SJCRH30 (cell line): Measurements from ENCODE around the gene TSHR. TPM values are rescaled to one million over a fixed set of nuclear protein-coding genes. Genes with fewer than 3 reads are reported as not detected.
"Not testable (repeated sequence)": the region's sequence is repeated elsewhere in the genome, so short reads cannot be mapped to it uniquely, and the experiment has no call there.

Source experiments
- DNase-seq, 2 experiments: peaks; one replicate each; pipeline ENCODE4 v3.0.0-alpha.2; 2015 to 2020
- H3K27ac ChIP-seq: fragments of 250-450 bp; sonication (Bioruptor Pico); 2 replicates; pipeline ENCODE4 v1.5.1; 2020; ENCODE audit warnings: mild to moderate bottlenecking, moderate library complexity
- H3K27me3 ChIP-seq: fragments of 250-450 bp; sonication (Bioruptor Pico); 2 replicates; pipeline ENCODE4 v1.5.1; 2020; ENCODE audit warnings: mild to moderate bottlenecking, moderate library complexity
- H3K36me3 ChIP-seq: fragments of 250-450 bp; sonication (Bioruptor Pico); 2 replicates; pipeline ENCODE4 v1.5.1; 2020; ENCODE audit warnings: mild to moderate bottlenecking, moderate library complexity
- H3K4me1 ChIP-seq: fragments of 250-450 bp; sonication (Bioruptor Pico); 2 replicates; pipeline ENCODE4 v1.5.1; 2020; ENCODE audit warnings: mild to moderate bottlenecking, moderate library complexity
- H3K4me3 ChIP-seq: fragments of 250-450 bp; sonication (Bioruptor Pico); 2 replicates; pipeline ENCODE4 v1.5.1; 2020; ENCODE audit warnings: mild to moderate bottlenecking, moderate library complexity
- H3K9me3 ChIP-seq: fragments of 250-450 bp; sonication (Bioruptor Pico); replicated peaks from 2 replicates; pipeline ENCODE4 v1.5.1; 2020; ENCODE audit warnings: mild to moderate bottlenecking, moderate library complexity
- total RNA-seq: library from RNA; depleted of rRNA; stranded (reverse); fragments of >200 nt; shearing (Covaris generic); gene quantifications from 2 replicates; pipeline ENCODE4 v1.2.3, GENCODE V29; 2014

Gene TSHR
- total RNA-seq, 1 experiment from 2014 or later: 0.30 TPM

- H3K36me3 ChIP-seq: no peaks in the 10 kb centered on the region
- no peaks in the 10 kb centered on the region for H3K4me1 ChIP-seq
- H3K27ac ChIP-seq: no peak overlapping the region
- DNase-seq: no peak
- no peaks in the 10 kb centered on the region for H3K9me3 ChIP-seq
- no peaks in the 10 kb centered on the region for H3K27me3 ChIP-seq
- no peak overlapping the region for H3K4me3 ChIP-seq
These were observed 96.1 kb downstream of the TSHR start for GRCh38 chr14:81051547-81051946.

GRCh38 chr14:81054057-81054456 lies 98.6 kb downstream of the TSHR start:
- not testable (repeated sequence) for H3K27me3 ChIP-seq, H3K4me3 ChIP-seq, H3K9me3 ChIP-seq, DNase-seq, H3K27ac ChIP-seq, H3K4me1 ChIP-seq, H3K36me3 ChIP-seq

DNA sequence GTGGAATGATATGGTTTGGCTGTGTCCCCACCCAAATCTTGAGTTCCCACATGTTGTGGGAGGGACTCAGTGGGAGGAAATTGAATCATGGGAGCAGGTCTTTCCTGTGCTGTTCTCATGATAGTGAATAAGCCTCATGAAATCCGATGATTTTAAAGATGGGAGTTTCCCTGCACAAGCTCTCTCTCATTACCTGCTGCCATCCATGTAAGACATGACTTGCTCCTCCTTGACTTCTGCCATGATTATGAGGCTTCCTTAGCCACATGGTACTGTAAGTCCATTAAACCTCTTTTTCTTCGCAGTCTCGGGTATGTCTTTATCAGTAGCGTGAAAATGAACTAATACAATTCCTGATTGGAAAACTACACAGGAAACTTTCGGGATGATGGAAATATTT lies 100.5 kb downstream of the TSHR start:
- Histone ChIP-seq H3K27me3 (no peaks in the 10 kb centered on the region), H3K27ac (no peak overlapping the region), H3K4me1 (no peaks in the 10 kb centered on the region), H3K9me3 (no peaks in the 10 kb centered on the region), H3K36me3 (no peaks in the 10 kb centered on the region), H3K4me3 (no peak overlapping the region)
- no peak for DNase-seq

DNA sequence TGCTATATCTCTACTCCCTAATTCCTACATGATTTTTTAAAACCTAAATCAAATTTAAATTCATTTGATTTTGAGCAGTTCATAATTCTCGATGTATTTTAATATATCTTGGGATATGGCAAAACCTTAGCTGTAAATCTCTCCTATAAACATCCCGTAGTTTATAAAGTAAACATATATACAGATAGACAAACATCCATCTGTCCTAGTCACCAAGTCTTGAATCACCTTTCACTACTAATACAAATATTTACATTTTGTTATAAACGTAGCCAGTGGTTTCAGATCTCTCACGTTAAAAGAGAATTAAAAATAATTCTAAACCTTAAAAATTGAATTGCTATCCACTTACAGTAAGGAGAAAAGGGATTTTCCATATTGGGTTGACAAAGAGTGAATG lies 107.0 kb downstream of the TSHR start:
- Histone ChIP-seq H3K36me3 (no peaks in the 10 kb centered on the region), H3K27ac (no peak overlapping the region), H3K4me3 (no peak overlapping the region), H3K9me3 (no peaks in the 10 kb centered on the region), H3K27me3 (no peaks in the 10 kb centered on the region), H3K4me1 (no peaks in the 10 kb centered on the region)
- DNase-seq: no peak

- Histone ChIP-seq H3K4me3 (no peak overlapping the region), H3K9me3 (no peaks in the 10 kb centered on the region), H3K27me3 (no peaks in the 10 kb centered on the region), H3K36me3 (no peaks in the 10 kb centered on the region), H3K27ac (no peak overlapping the region), H3K4me1 (no peaks in the 10 kb centered on the region)
- peak in 1 of 2 experiments; percentile 35 for DNase-seq
These were observed 107.4 kb downstream of the TSHR start for GRCh38 chr14:81062816-81063215.

- DNase-seq: no peak
- Histone ChIP-seq H3K9me3 (no peaks in the 10 kb centered on the region), H3K27ac (no peak overlapping the region)
These were observed 111.3 kb downstream of the TSHR start for GRCh38 chr14:81066672-81067071.

GRCh38 chr14:81067156-81067555 lies 111.7 kb downstream of the TSHR start:
- no peaks in the 10 kb centered on the region for H3K9me3 ChIP-seq
- no peak for DNase-seq
- H3K36me3 ChIP-seq: no peaks in the 10 kb centered on the region
- H3K27me3 ChIP-seq: no peaks in the 10 kb centered on the region; the same call in 1 of the 2 replicates
- no peak overlapping the region for H3K4me3 ChIP-seq
- no peaks in the 10 kb centered on the region for H3K4me1 ChIP-seq
- no peak overlapping the region for H3K27ac ChIP-seq

More at GRCh38 chr14:81066672-81067071, 111.3 kb downstream of the TSHR start:
- Histone ChIP-seq H3K4me1 (no peaks in the 10 kb centered on the region), H3K36me3 (no peaks in the 10 kb centered on the region), H3K4me3 (no peak overlapping the region), H3K27me3 (no peaks in the 10 kb centered on the region; the same call in 1 of the 2 replicates)

DNA sequence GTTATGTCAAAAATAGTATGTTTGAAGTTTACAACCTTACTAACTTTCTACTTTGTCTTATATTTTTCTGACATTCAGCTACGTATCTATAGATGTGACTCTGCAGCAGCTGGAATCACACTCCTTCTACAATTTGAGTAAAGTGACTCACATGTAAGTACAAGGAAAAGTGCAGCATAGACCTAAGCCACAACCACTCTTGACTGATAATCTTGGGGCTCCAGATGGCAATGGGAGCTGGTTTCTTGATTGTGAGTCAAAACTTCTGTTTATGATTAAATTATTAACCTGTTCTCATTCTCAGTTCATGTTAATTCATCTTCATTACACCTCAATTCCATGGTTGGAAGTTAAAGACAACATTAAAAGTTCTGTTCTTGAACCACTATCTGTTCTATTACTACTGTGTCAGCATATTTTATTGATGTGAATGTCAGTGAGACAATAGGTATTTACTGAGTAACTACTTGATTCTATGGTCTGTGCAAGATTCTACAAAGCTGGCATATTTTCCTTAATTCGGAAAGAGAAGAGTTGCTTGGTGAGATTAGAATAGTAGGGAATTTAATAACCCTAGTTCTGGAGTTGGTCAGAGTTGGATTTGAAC lies 112.9 kb downstream of the TSHR start:
- Histone ChIP-seq H3K27me3 (no peaks in the 10 kb centered on the region; the same call in 1 of the 2 replicates), H3K9me3 (no peaks in the 10 kb centered on the region), H3K36me3 (no peaks in the 10 kb centered on the region), H3K4me1 (no peaks in the 10 kb centered on the region), H3K27ac (no peak overlapping the region), H3K4me3 (no peak overlapping the region)
- DNase-seq: no peak

- Histone ChIP-seq H3K27ac (no peak overlapping the region), H3K4me3 (no peak overlapping the region), H3K4me1 (no peaks in the 10 kb centered on the region), H3K27me3 (no peaks in the 10 kb centered on the region; the same call in 1 of the 2 replicates), H3K36me3 (no peaks in the 10 kb centered on the region), H3K9me3 (no peaks in the 10 kb centered on the region)
- no peak for DNase-seq
These were observed 115.1 kb downstream of the TSHR start for GRCh38 chr14:81070511-81070910.

DNA sequence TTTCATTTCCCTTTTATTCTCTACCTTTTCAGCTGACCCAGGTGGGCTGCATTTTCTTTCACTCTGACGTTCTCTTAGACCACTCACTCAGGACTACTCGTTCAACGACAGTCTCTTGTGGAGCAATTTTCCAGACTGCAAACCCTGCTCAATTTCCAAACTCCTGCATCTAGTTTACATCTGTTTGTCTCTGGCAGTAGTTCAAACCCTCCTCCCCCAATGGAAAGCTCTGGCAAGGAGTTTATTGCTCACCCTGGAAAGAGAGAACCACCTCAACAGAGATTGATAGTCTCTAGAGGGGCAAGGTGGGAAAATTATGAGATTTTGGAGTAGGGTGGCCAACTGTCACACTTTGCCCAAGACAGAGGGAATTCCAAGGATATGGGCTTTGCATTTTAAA lies 130.2 kb downstream of the TSHR start:
- Histone ChIP-seq H3K9me3 (no peaks in the 10 kb centered on the region), H3K4me3 (no peak overlapping the region)
- DNase-seq: no peak

DNA sequence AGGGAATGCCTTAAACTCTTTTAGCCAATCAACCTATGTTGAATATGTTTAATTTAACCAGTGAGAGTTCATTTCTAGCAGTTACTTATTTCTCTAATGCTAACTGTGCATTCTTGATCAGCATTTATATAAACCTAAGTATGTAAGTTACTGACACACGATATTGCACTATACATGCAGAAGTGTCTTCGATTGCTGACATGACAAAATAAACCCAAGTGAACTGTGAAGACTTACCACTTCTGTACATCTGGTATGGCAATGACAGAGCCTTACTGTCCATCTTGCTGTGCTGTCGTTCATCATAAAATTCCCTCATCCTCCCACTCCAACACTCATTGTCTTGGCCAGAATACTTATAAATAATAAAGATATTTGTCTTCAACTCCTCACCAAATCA lies 131.8 kb downstream of the TSHR start:
- Histone ChIP-seq H3K27me3 (no peaks in the 10 kb centered on the region), H3K4me1 (no peaks in the 10 kb centered on the region), H3K36me3 (no peaks in the 10 kb centered on the region), H3K27ac (no peak overlapping the region), H3K9me3 (no peaks in the 10 kb centered on the region), H3K4me3 (no peak overlapping the region)
- DNase-seq: no peak

More for the DNA sequence above, 130.2 kb downstream of the TSHR start:
- Histone ChIP-seq H3K36me3 (no peaks in the 10 kb centered on the region), H3K27me3 (no peaks in the 10 kb centered on the region), H3K4me1 (no peaks in the 10 kb centered on the region), H3K27ac (no peak overlapping the region)

- DNase-seq: no peak
- Histone ChIP-seq H3K4me1 (no peaks in the 10 kb centered on the region), H3K27ac (no peak overlapping the region), H3K4me3 (no peak overlapping the region), H3K36me3 (no peaks in the 10 kb centered on the region), H3K27me3 (no peaks in the 10 kb centered on the region), H3K9me3 (no peaks in the 10 kb centered on the region)
These were observed 135.7 kb downstream of the TSHR start for GRCh38 chr14:81091139-81091538.

GRCh38 chr14:81091660-81092059 lies 136.2 kb downstream of the TSHR start:
- no peak overlapping the region for H3K4me3 ChIP-seq
- H3K36me3 ChIP-seq: no peaks in the 10 kb centered on the region
- no peaks in the 10 kb centered on the region for H3K9me3 ChIP-seq
- H3K4me1 ChIP-seq: no peaks in the 10 kb centered on the region
- H3K27me3 ChIP-seq: no peaks in the 10 kb centered on the region
- no peak for DNase-seq
- H3K27ac ChIP-seq: no peak overlapping the region

DNA sequence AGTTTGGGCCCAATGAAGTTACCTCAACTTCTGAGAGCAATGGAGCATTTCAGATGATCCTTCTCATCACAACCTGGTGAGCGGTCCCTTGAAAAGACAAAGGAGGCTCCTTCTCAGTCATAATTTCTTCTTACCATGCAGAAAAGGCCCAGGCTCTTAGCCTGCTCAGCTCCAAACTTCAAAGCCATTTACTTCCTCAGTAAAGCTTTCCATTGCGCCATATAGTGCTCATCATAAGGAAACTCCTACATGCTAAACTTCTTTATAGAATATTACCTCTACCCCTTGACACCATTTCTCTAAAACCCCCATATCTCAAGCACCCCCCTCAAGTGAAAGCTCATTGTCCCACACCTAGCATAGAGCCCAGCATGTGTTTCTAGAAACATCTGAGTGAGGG lies 138.2 kb downstream of the TSHR start:
- Histone ChIP-seq H3K4me1 (no peaks in the 10 kb centered on the region), H3K4me3 (no peak overlapping the region), H3K9me3 (no peaks in the 10 kb centered on the region), H3K36me3 (no peaks in the 10 kb centered on the region), H3K27me3 (no peaks in the 10 kb centered on the region), H3K27ac (no peak overlapping the region)
- DNase-seq: no peak

DNA sequence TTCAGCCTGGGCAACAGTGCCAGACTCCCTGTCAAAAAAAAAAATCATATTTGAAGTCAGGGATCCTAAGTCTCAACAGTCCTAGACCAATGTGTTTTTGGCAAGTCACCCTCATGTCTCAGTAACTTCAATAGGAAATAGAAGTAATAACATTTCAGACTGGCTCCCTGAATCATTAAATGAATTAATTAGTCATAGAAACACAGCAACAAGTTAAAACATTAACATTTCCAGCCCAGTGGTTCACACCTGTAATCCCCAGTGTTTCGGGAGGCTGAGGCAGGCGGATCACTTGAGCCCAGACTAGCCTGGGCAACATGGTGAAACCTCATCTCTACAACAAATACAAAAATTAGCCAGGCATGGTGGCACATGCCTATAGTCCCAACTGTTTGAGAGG lies 140.1 kb downstream of the TSHR start:
- Histone ChIP-seq H3K36me3 (no peaks in the 10 kb centered on the region), H3K4me3 (no peak overlapping the region), H3K9me3 (no peaks in the 10 kb centered on the region), H3K27me3 (no peaks in the 10 kb centered on the region), H3K27ac (no peak overlapping the region), H3K4me1 (no peaks in the 10 kb centered on the region)
- DNase-seq: no peak

GRCh38 chr14:81096656-81097055 lies 141.2 kb downstream of the TSHR start:
- no peaks in the 10 kb centered on the region for H3K9me3 ChIP-seq
- no peak for DNase-seq
- no peak overlapping the region for H3K4me3 ChIP-seq
- no peaks in the 10 kb centered on the region for H3K27me3 ChIP-seq
- no peak overlapping the region for H3K27ac ChIP-seq
- no peaks in the 10 kb centered on the region for H3K4me1 ChIP-seq
- no peaks in the 10 kb centered on the region for H3K36me3 ChIP-seq
